Neuronal stem cell (in vitro differentiated cells): ENCODE data around the gene GRIN3B.

Source experiments
- DNase-seq: peaks from one replicate; pipeline ENCODE4 v3.0.0-alpha.2; 2013; ENCODE audit warnings: low spot score
- H2AFZ ChIP-seq: one replicate; pipeline ENCODE4 v1.6.1; 2013; ENCODE audit warnings: mild to moderate bottlenecking, low read length, inconsistent platforms
- H2AK5ac ChIP-seq: 2 replicates; pipeline ENCODE4 v1.6.1; 2013; ENCODE audit warnings: low read depth, mild to moderate bottlenecking, inconsistent platforms, low read length, moderate library complexity, mixed read lengths
- H2BK120ac ChIP-seq: 2 replicates; pipeline ENCODE4 v1.6.1; 2013; ENCODE audit warnings: low read depth, mild to moderate bottlenecking, inconsistent platforms, low read length, moderate library complexity, mixed read lengths
- H2BK12ac ChIP-seq: one replicate; pipeline ENCODE4 v1.6.1; 2013; ENCODE audit warnings: low read length, inconsistent platforms
- H2BK15ac ChIP-seq: 2 replicates; pipeline ENCODE4 v1.6.1; 2013; ENCODE audit warnings: mild to moderate bottlenecking, low read length, inconsistent platforms, mixed read lengths
- H2BK5ac ChIP-seq: one replicate; pipeline ENCODE4 v1.6.1; 2013; ENCODE audit warnings: inconsistent platforms, mild to moderate bottlenecking, low read length, moderate library complexity
- H3K14ac ChIP-seq: one replicate; pipeline ENCODE4 v1.6.1; 2013; ENCODE audit warnings: low read length, inconsistent platforms
- H3K18ac ChIP-seq: 2 replicates; pipeline ENCODE4 v1.6.1; 2013; ENCODE audit warnings: low read length, inconsistent platforms
- H3K23ac ChIP-seq: 2 replicates; pipeline ENCODE4 v1.6.1; 2013; ENCODE audit warnings: low read depth, mild to moderate bottlenecking, mixed read lengths, low read length, inconsistent platforms; ENCODE audit not compliant: poor library complexity
- H3K27ac ChIP-seq: replicated peaks from 3 replicates; pipeline ENCODE4 v1.5.1; 2013; ENCODE audit warnings: low read length, inconsistent platforms
- H3K27me3 ChIP-seq, 3 experiments: 2 replicates each; pipeline ENCODE4 v1.6.1; 2013; ENCODE audit warnings: low read length in 3 of 3, mild to moderate bottlenecking in 2 of 3, inconsistent platforms in 1 of 3, low read depth in 1 of 3, mixed read lengths in 1 of 3, moderate library complexity in 1 of 3; ENCODE audit not compliant: control insufficient read depth in 3 of 3, insufficient read depth in 3 of 3
- H3K36me3 ChIP-seq, 2 donors: replicated peaks in 1 of 2; 2 replicates each; pipeline ENCODE4 v1.6.1; 2013; ENCODE audit warnings: low read length in 2 of 2; ENCODE audit not compliant: control insufficient read depth in 2 of 2, insufficient read depth in 2 of 2
- H3K4ac ChIP-seq: 2 replicates; pipeline ENCODE4 v1.6.1; 2013; ENCODE audit warnings: inconsistent platforms, mild to moderate bottlenecking, low read length, moderate library complexity
- H3K4me1 ChIP-seq, 2 donors: 1 replicate in 1 of 2; 2 replicates in 1 of 2; pipeline ENCODE4 v1.6.1; 2013; ENCODE audit warnings: low read length in 2 of 2, low read depth in 1 of 2; ENCODE audit not compliant: control insufficient read depth in 2 of 2, insufficient read depth in 1 of 2
- H3K4me2 ChIP-seq: one replicate; pipeline ENCODE4 v1.6.1; 2013; ENCODE audit warnings: mild to moderate bottlenecking, low read length, inconsistent platforms; ENCODE audit not compliant: insufficient read depth, poor library complexity, severe bottlenecking
- H3K4me3 ChIP-seq, 2 donors: 2 replicates each; pipeline ENCODE4 v1.5.1; 2013; ENCODE audit warnings: low read length in 2 of 2, mild to moderate bottlenecking in 2 of 2, inconsistent platforms in 1 of 2, moderate library complexity in 1 of 2
- H3K79me1 ChIP-seq: one replicate; pipeline ENCODE4 v1.6.1; 2013; ENCODE audit warnings: low read depth, mild to moderate bottlenecking, inconsistent platforms, low read length, moderate library complexity
- H3K9ac ChIP-seq: one replicate; pipeline ENCODE4 v1.6.1; 2013; ENCODE audit warnings: mild to moderate bottlenecking, low read depth, low read length, inconsistent platforms; ENCODE audit not compliant: poor library complexity
- H3K9me3 ChIP-seq, 2 donors: replicated peaks in 1 of 2; 2 replicates each; pipeline versions ENCODE3 to v1.6.1; 2013; ENCODE audit warnings: low read length in 2 of 2, mild to moderate bottlenecking in 2 of 2, inconsistent platforms in 1 of 2, low read depth in 1 of 2, mixed read lengths in 1 of 2, moderate library complexity in 1 of 2; ENCODE audit not compliant: control insufficient read depth in 2 of 2, insufficient read depth in 1 of 2
- H4K8ac ChIP-seq: one replicate; pipeline ENCODE4 v1.6.1; 2013; ENCODE audit warnings: low read depth, mild to moderate bottlenecking, inconsistent platforms, low read length, moderate library complexity
- H4K91ac ChIP-seq: one replicate; pipeline ENCODE4 v1.6.1; 2013; ENCODE audit warnings: low read length, low read depth, mild to moderate bottlenecking, inconsistent platforms; ENCODE audit not compliant: poor library complexity
- WGBS, 2 donors: extraction: QIAGEN DNeasy Blood & Tissue Kit; methylation state at CpG; one replicate each; pipeline ENCODE4 v1.1.7; 2013; ENCODE audit warnings: missing lambda C conversion rate in 2 of 2, mixed read lengths in 1 of 2; ENCODE audit not compliant: insufficient read length in 2 of 2, insufficient replicate concordance in 1 of 2; ENCODE audit errors: extremely low coverage in 2 of 2; 5-methylcytosine and 5-hydroxymethylcytosine counted together

GRIN3B gene

GRCh38 chr19:958967-959855 is 41.0 kb upstream of the GRIN3B start:
- Histone ChIP-seq H3K23ac (no peak overlapping the region), H3K4me1 (peaks cover 24 to 34% of the 10 kb centered on the region in 2 donors), H2AFZ (no peak overlapping the region), H3K27ac (no peak overlapping the region), H4K91ac (no peak overlapping the region), H2AK5ac (peak overlapping the region; percentile 95), H3K4ac (no peak overlapping the region), H3K4me2 (no peak overlapping the region), H3K9ac (no peak overlapping the region), H2BK15ac (peak overlapping the region; percentile 98), H3K14ac (no peak overlapping the region), H3K27me3 (no peaks in the 10 kb centered on the region), H2BK120ac (peak overlapping the region; percentile 97), H2BK5ac (peak overlapping the region; percentile 93), H3K79me1 (peaks cover 29% of the 10 kb centered on the region), H3K4me3 (peak overlapping the region in 1 of 2 donors; percentile 32), H3K36me3 (peaks cover 28 to 54% of the 10 kb centered on the region in 2 donors), H2BK12ac (peak overlapping the region; percentile 63), H3K18ac (peak overlapping the region; percentile 92), H3K9me3 (peaks cover 0 to 3% of the 10 kb centered on the region in 2 donors), H4K8ac (no peak overlapping the region)
- no peak for DNase-seq
- no CpG with 5 or more reads among the region's 36 CpGs for WGBS, 2 donors

- H3K4me3 ChIP-seq, result no peak overlapping the region
- DNase-seq, result no peak
- WGBS, 2 donors, result no CpG with 5 or more reads among the region's 12 CpGs
Measured at GRCh38 chr19:960020-960419, 40.2 kb upstream of the GRIN3B start.

GRCh38 chr19:960601-960938 is 39.6 kb upstream of the GRIN3B start:
- Histone ChIP-seq H3K27ac (no peak overlapping the region), H2BK15ac (peak overlapping the region; percentile 67), H3K18ac (peak overlapping the region; percentile 92), H4K8ac (no peak overlapping the region), H3K79me1 (peaks cover 21% of the 10 kb centered on the region), H3K23ac (peak overlapping the region; percentile 80), H2BK12ac (no peak overlapping the region), H3K27me3 (no peaks in the 10 kb centered on the region), H2BK120ac (no peak overlapping the region), H3K14ac (peak overlapping the region; percentile 71), H3K4me3 (no peak overlapping the region), H3K9ac (peak overlapping the region; percentile 72), H2AK5ac (peak overlapping the region; percentile 95), H2BK5ac (peak overlapping the region; percentile 93), H3K4ac (no peak overlapping the region), H3K36me3 (peaks cover 41 to 68% of the 10 kb centered on the region in 2 donors), H2AFZ (no peak overlapping the region), H3K4me2 (no peak overlapping the region), H4K91ac (peak overlapping the region; percentile 85), H3K9me3 (peaks cover 6 to 15% of the 10 kb centered on the region in 2 donors), H3K4me1 (peaks cover 15 to 23% of the 10 kb centered on the region in 2 donors)
- no CpG with 5 or more reads among the region's 8 CpGs for WGBS, 2 donors
- no peak for DNase-seq

More at GRCh38 chr19:960020-960419, 40.2 kb upstream of the GRIN3B start:
- H3K4me2 ChIP-seq, result no peak overlapping the region
- H4K91ac ChIP-seq, result no peak overlapping the region
- H3K9me3 ChIP-seq, result peaks cover 6 to 11% of the 10 kb centered on the region in 2 donors
- peak overlapping the region; percentile 95 for H2AK5ac ChIP-seq
- peak overlapping the region; percentile 85 for H2BK15ac ChIP-seq
- no peak overlapping the region for H3K14ac ChIP-seq
- peaks cover 20 to 27% of the 10 kb centered on the region in 2 donors for H3K4me1 ChIP-seq
- no peak overlapping the region for H2AFZ ChIP-seq
- peak overlapping the region; percentile 72 for H3K9ac ChIP-seq
- no peak overlapping the region for H4K8ac ChIP-seq
- H3K18ac ChIP-seq, result peak overlapping the region; percentile 92
- no peak overlapping the region for H3K27ac ChIP-seq
- peak overlapping the region; percentile 66 for H3K4ac ChIP-seq
- peaks cover 21% of the 10 kb centered on the region for H3K79me1 ChIP-seq
- peaks cover 36 to 62% of the 10 kb centered on the region in 2 donors for H3K36me3 ChIP-seq
- peak overlapping the region; percentile 63 for H2BK12ac ChIP-seq
- H2BK120ac ChIP-seq, result peak overlapping the region; percentile 97
- H3K23ac ChIP-seq, result peak overlapping the region; percentile 80
- H2BK5ac ChIP-seq, result peak overlapping the region; percentile 93
- H3K27me3 ChIP-seq, result no peaks in the 10 kb centered on the region

GRCh38 chr19:961866-962620 is 38.2 kb upstream of the GRIN3B start:
- Histone ChIP-seq H3K9ac (no peak overlapping the region), H3K27me3 (no peaks in the 10 kb centered on the region), H4K91ac (no peak overlapping the region), H2AFZ (no peak overlapping the region), H2BK15ac (no peak overlapping the region), H3K18ac (no peak overlapping the region), H4K8ac (no peak overlapping the region), H3K36me3 (peaks cover 49 to 81% of the 10 kb centered on the region in 2 donors), H3K4me2 (no peak overlapping the region), H3K79me1 (peaks cover 26% of the 10 kb centered on the region), H2BK5ac (peak overlapping the region; percentile 13), H2BK12ac (no peak overlapping the region), H3K9me3 (peaks cover 10 to 20% of the 10 kb centered on the region in 2 donors), H3K4ac (no peak overlapping the region), H3K27ac (no peak overlapping the region), H3K4me1 (peaks cover 4 to 15% of the 10 kb centered on the region in 2 donors), H2BK120ac (no peak overlapping the region), H2AK5ac (no peak overlapping the region), H3K23ac (no peak overlapping the region), H3K14ac (no peak overlapping the region), H3K4me3 (no peak overlapping the region)
- no peak for DNase-seq
- no CpG with 5 or more reads among the region's 14 CpGs for WGBS, 2 donors
